8988T (cell line): ENCODE data around the gene IRX3.
"Not testable (repeated sequence)": the region's sequence is repeated elsewhere in the genome, so short reads cannot be mapped to it uniquely, and the experiment has no call there.

ENCODE experiments used
- DNase-seq: peaks from one replicate; pipeline ENCODE4 v3.0.0; 2011

IRX3 gene

GRCh38 chr16:54273566-54273965 lies 13.0 kb downstream of the IRX3 start:
- no peak for DNase-seq

GRCh38 chr16:54270711-54271110 lies 15.9 kb downstream of the IRX3 start:
- DNase-seq = no peak

GRCh38 chr16:54269461-54269860 lies 17.1 kb downstream of the IRX3 start:
- no peak for DNase-seq

- DNase-seq = no peak
These were observed 17.8 kb downstream of the IRX3 start for GRCh38 chr16:54268766-54269165.

- no peak for DNase-seq
These were observed 18.2 kb downstream of the IRX3 start for GRCh38 chr16:54268340-54268739.

GRCh38 chr16:54266363-54266955 lies 20.1 kb downstream of the IRX3 start:
- no peak for DNase-seq

- DNase-seq = no peak
These were observed 20.9 kb downstream of the IRX3 start for GRCh38 chr16:54265575-54266107.

- DNase-seq = no peak
These were observed 33.5 kb downstream of the IRX3 start for GRCh38 chr16:54253118-54253517.

- DNase-seq = no peak
These were observed 37.5 kb downstream of the IRX3 start for GRCh38 chr16:54248863-54249710.

GRCh38 chr16:54247705-54248104 lies 38.9 kb downstream of the IRX3 start:
- not testable (repeated sequence) for DNase-seq

- no peak for DNase-seq
These were observed 40.1 kb downstream of the IRX3 start for GRCh38 chr16:54246454-54246821.

GRCh38 chr16:54245788-54246453 lies 40.7 kb downstream of the IRX3 start:
- no peak for DNase-seq

GRCh38 chr16:54244061-54244886 lies 42.3 kb downstream of the IRX3 start:
- no peak for DNase-seq

- DNase-seq = no peak
These were observed 43.4 kb downstream of the IRX3 start for GRCh38 chr16:54243202-54243601.

- no peak for DNase-seq
These were observed 44.4 kb downstream of the IRX3 start for GRCh38 chr16:54242199-54242598.

GRCh38 chr16:54241525-54241924 lies 45.1 kb downstream of the IRX3 start:
- DNase-seq = no peak

GRCh38 chr16:54240271-54241129 lies 46.1 kb downstream of the IRX3 start:
- DNase-seq = no peak

GRCh38 chr16:54239456-54239855 lies 47.1 kb downstream of the IRX3 start:
- no peak for DNase-seq

- no peak for DNase-seq
These were observed 49.8 kb downstream of the IRX3 start for GRCh38 chr16:54236773-54237172.

GRCh38 chr16:54233615-54234014 lies 53.0 kb downstream of the IRX3 start:
- no peak for DNase-seq
